GM12891 (cell line): Measurements from ENCODE around the gene DNAJB7.
A peak's percentile ranks its signal among the peaks of the same experiment; 100 is the strongest.

ENCODE experiments used
- PAX5 ChIP-seq: IDR thresholded peaks from 2 replicates; pipeline ENCODE4 v1.6.1; 2011; ENCODE audit warnings: low read length, moderate library complexity, mild to moderate bottlenecking; ENCODE audit not compliant: insufficient read depth, severe bottlenecking
- POLR2A ChIP-seq: IDR thresholded peaks from 2 replicates; pipeline ENCODE4 v1.6.1; 2011; ENCODE audit warnings: low read depth, low read length, control low read depth
- POLR2AphosphoS5 ChIP-seq: IDR thresholded peaks from 2 replicates; pipeline ENCODE4 v1.6.1; 2011; ENCODE audit warnings: low read depth, low read length, control low read depth
- POU2F2 ChIP-seq: IDR thresholded peaks from 2 replicates; pipeline ENCODE4 v1.6.1; 2011; ENCODE audit warnings: low read depth, mild to moderate bottlenecking, control low read depth, low read length, moderate library complexity
- SPI1 ChIP-seq: IDR thresholded peaks from 2 replicates; pipeline ENCODE4 v1.6.1; 2011; ENCODE audit warnings: low read depth, low read length, control low read depth
- TAF1 ChIP-seq: IDR thresholded peaks from 2 replicates; pipeline ENCODE4 v1.6.1; 2011; ENCODE audit warnings: low read depth, low read length, control low read depth

DNA sequence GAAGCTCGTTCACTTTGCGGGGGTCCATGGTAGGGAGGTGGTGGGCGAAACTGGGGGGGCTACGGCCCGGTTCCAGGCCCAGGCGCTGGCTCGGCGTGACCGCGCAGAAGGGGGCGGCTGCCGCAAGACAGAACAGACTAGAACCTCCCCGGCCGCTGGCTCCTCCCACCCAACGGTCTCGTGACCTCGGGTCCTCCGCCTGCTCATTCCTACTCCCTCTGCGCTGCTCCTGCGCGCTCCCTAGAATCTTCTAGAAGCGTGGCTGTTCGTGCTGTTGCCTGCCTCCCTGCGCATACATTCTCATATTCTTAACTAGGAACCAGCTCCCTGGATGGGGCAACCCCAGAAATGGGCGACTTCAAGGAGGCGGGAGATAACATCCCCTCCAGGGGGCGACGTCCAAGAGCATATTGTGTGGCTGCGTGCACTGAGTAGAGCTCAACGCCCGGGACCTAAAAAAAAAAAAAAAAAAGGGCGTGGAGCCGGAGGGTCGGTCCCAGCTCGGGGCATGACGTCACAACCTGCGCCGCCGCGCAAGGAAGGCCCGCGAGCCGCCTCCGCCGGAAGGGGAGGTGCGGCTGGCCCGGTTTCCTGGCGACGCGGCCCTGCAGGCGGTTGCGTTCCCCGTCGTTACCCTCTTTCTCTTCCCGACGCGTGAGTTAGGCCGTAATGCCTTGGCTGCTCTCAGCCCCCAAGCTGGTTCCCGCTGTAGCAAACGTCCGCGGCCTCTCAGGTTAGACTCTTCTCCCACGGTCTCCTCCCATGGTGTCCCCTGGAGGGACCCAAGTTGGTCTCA lies 5.2 kb downstream of the DNAJB7 start, which contains the start of the genes ST13 and XPNPEP3:
- peak; percentile 78 for TF ChIP-seq POLR2A
- peak; percentile 38 for TF ChIP-seq POLR2AphosphoS5
- peak; percentile 33 for TF ChIP-seq TAF1
- TF ChIP-seq SPI1: no peak
- TF ChIP-seq PAX5: peak; percentile 1
- no peak for TF ChIP-seq POU2F2
